Upper lobe of left lung (tissue), 4 donors: ENCODE measurements around the gene CD8B2.

Source experiments
- CTCF ChIP-seq, 6 experiments: fragments of 450-650 bp in 4 of 6; fragments of 200-600 bp in 2 of 6; sonication (generic) in 2 of 6; IDR thresholded peaks; one replicate each; pipeline ENCODE4 v1.5.1; 2016 to 2019; ENCODE audit warnings: antibody characterized with exemption in 6 of 6
- POLR2A ChIP-seq, 4 donors: fragments of 450-650 bp; IDR thresholded peaks; one replicate each; pipeline ENCODE4 v1.5.1; 2016 to 2017; ENCODE audit warnings: antibody characterized with exemption in 4 of 4, mild to moderate bottlenecking in 2 of 4

- TF ChIP-seq CTCF (IDR thresholded peaks at IDR 0.05) (no peak), POLR2A (IDR thresholded peaks at IDR 0.05) (no peak)
Measured at GRCh38 chr2:106521016-106521415, 33.9 kb downstream of the CD8B2 start.
